Measurements from ENCODE around the gene KCNMA1.

- TF ChIP-seq ZNF274 (IDR thresholded peaks at IDR 0.05; ENCODE audit: low read depth, low read length) = no peak
- TF ChIP-seq YY1 (IDR thresholded peaks at IDR 0.05; ENCODE audit: insufficient read depth, insufficient read length) = no peak
These were observed 34.6 kb downstream of the KCNMA1 start for GRCh38 chr10:77602913-77603533.

Data from NT2/D1 (cell line).